BJ (cell line): ENCODE data around the gene RCBTB1. TPM values are rescaled to one million over a fixed set of nuclear protein-coding genes. Genes with fewer than 3 reads are reported as not detected.

Source experiments
- CTCF ChIA-PET: fragments of 350-600 bp; formaldehyde crosslinking; extraction: SDS; loops from one replicate; lab custom pipeline; 2021; ENCODE audit warnings: antibody characterized with exemption, inconsistent platforms; lab: Yijun Ruan, JAX
- POLR2A ChIA-PET: fragments of 300-600 bp; sonication (Branson Sonifier 250); formaldehyde crosslinking; extraction: SDS; loops from one replicate; lab custom pipeline; 2021; ENCODE audit warnings: antibody characterized with exemption; lab: Charles Lee
- DNase-seq: peaks from one replicate; pipeline ENCODE4 v3.0.0-alpha.2; 2011; ENCODE audit warnings: low read depth
- H3K27me3 ChIP-seq: 2 replicates; pipeline ENCODE4 v1.6.0; 2011; ENCODE audit warnings: low read length; ENCODE audit not compliant: control insufficient read depth, insufficient read depth
- H3K36me3 ChIP-seq: 2 replicates; pipeline ENCODE4 v1.5.1; 2011; ENCODE audit warnings: low read length; ENCODE audit not compliant: control insufficient read depth, insufficient read depth
- H3K4me3 ChIP-seq: 2 replicates; pipeline ENCODE4 v1.5.1; 2011; ENCODE audit warnings: low read depth, mild to moderate bottlenecking, control low read depth, low read length
- polyA plus RNA-seq: library from polyadenylated mRNA; depleted of rRNA; stranded (reverse); fragments of >200 nt; gene quantifications from 2 replicates; pipeline ENCODE4 v1.2.3, GENCODE V29; 2011
- TF ChIP-seq, protein P1 (sequence below): IDR thresholded peaks from 2 replicates; pipeline ENCODE4 v1.5.1; 2011; ENCODE audit warnings: low read depth, mild to moderate bottlenecking, control low read depth, inconsistent platforms, low read length, moderate library complexity; ENCODE audit not compliant: insufficient read depth

The RCBTB1 gene
- polyA plus RNA-seq, 1 experiment = 8.0 TPM

DNA sequence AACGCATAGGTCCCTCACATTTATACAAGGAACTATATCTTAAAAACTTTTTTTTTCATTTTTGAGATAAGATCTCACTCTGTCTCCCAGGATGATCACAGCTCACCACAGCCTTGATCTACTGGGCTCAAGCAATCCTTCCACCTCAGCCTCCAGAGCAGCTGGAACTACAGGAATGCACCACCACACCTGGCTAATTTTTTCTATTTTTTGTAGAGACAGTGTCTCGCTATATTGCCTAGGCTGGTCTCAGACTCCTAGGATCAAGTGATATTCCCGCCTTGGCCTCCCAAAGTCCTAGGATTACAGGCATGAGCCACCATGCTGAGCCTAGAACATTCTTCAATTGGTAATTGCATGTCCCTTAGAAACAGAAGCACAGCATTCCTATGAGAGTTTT is 41.7 kb downstream of the RCBTB1 start:
- no peak for DNase-seq
- no peak overlapping the region for H3K4me3 ChIP-seq
- CTCF ChIA-PET = no interaction called here
- no peaks in the 10 kb centered on the region; the same call in 1 of the 2 replicates for H3K36me3 ChIP-seq
- POLR2A ChIA-PET = no interaction called here
- TF ChIP-seq, protein P1, sequence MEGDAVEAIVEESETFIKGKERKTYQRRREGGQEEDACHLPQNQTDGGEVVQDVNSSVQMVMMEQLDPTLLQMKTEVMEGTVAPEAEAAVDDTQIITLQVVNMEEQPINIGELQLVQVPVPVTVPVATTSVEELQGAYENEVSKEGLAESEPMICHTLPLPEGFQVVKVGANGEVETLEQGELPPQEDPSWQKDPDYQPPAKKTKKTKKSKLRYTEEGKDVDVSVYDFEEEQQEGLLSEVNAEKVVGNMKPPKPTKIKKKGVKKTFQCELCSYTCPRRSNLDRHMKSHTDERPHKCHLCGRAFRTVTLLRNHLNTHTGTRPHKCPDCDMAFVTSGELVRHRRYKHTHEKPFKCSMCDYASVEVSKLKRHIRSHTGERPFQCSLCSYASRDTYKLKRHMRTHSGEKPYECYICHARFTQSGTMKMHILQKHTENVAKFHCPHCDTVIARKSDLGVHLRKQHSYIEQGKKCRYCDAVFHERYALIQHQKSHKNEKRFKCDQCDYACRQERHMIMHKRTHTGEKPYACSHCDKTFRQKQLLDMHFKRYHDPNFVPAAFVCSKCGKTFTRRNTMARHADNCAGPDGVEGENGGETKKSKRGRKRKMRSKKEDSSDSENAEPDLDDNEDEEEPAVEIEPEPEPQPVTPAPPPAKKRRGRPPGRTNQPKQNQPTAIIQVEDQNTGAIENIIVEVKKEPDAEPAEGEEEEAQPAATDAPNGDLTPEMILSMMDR = no peak
- no peaks in the 10 kb centered on the region for H3K27me3 ChIP-seq

DNA sequence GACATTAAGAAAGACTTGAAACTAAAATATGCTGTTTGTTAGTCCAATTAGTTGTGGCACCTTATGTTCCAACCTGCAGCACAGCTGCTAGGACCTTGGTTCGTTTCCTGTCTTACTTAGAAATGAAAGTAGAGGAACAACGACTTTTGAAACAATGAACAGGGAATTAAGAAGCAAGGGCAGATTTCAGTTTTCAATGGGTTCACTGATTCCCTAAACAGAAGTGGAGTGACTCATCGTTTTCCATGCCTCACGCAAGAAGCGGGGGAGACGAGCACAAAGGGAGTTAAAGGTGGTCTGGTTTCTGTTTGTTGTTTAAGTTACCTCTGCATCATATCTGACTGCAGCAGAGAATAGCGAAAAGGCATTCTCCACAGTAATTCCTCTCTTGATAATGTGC is 44.8 kb downstream of the RCBTB1 start:
- ChIA-PET CTCF (no interaction called here), POLR2A (no interaction called here)
- no peak for DNase-seq
- H3K4me3 ChIP-seq = no peak overlapping the region
- TF ChIP-seq, protein P1 = no peak
- H3K27me3 ChIP-seq = no peaks in the 10 kb centered on the region
- no peaks in the 10 kb centered on the region for H3K36me3 ChIP-seq

DNA sequence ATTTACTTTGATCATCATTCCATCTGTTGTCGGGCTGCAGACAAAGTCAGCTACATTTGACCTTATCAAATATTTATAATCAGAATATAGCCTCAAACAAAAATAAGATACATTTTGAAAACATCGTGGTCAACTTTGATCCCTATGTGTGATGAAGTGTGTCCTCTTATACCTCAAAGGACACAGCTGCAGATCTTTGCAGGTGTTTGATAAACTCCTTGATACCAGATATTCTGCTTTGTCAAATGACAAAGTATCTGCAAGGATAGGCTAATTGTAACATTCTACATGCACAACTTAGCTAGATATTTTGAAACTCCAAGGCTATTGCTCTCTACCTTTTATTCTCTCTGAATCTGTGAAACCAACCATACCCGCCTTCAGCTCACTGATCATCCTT is 45.6 kb downstream of the RCBTB1 start:
- no peaks in the 10 kb centered on the region for H3K36me3 ChIP-seq
- H3K4me3 ChIP-seq = no peak overlapping the region
- H3K27me3 ChIP-seq = no peaks in the 10 kb centered on the region
- TF ChIP-seq, protein P1 = no peak
- DNase-seq = no peak
- CTCF ChIA-PET = no interaction called here
- POLR2A ChIA-PET = interaction anchor here (0.6 kb wide), 1 partner anchor 103 kb away, joined by 5 read pairs; no protein-coding TSS in a partner anchor

DNA sequence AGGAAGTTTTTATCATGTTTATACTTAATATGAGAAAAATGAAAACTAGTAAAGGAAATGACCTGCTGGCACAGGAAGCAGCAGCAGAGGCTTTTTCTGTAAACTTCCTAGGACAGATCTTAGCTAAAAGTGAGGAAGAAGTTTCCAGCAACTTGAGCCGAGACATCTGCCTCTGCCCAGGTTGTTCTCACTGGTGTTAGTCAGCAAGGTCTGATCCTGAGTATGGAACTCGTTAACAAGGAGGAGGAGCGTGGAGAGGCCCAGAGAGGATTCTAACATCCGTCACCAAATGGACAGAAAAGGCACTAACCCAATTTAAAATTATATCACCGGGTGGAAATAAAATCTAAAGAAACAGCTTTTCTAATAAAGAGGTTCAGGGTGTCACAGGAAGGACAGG is 46.0 kb downstream of the RCBTB1 start:
- Histone ChIP-seq H3K27me3 (no peaks in the 10 kb centered on the region), H3K4me3 (no peak overlapping the region), H3K36me3 (no peaks in the 10 kb centered on the region)
- POLR2A ChIA-PET = interaction anchor here (0.6 kb wide), 1 partner anchor 102 kb away, joined by 5 read pairs; no protein-coding TSS in a partner anchor
- TF ChIP-seq, protein P1 = no peak
- CTCF ChIA-PET = no interaction called here
- DNase-seq = no peak

DNA sequence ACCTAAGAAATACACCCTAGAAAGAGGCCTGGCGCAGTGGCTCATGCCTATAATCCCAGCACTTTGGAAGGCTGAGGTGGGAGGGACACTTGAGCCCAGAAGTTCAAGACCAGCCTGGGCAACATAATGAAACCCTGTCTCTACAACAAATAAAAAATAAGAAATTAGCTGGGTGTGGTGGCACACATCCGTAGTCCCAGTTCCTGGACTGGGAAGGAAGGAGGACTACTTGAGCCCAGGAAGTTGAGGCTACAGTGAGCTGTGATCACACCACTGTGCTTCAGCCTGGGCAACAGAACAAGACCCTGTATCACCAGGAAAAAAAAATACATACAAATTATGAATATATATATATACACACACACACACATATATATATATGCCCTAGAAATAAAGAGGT is 47.0 kb downstream of the RCBTB1 start:
- H3K36me3 ChIP-seq = no peaks in the 10 kb centered on the region; the same call in 1 of the 2 replicates
- CTCF ChIA-PET = interaction anchor here (1.0 kb wide), 1 partner anchor 71 kb away, joined by 3 read pairs; no protein-coding TSS in a partner anchor
- no peak overlapping the region for H3K4me3 ChIP-seq
- DNase-seq = no peak
- TF ChIP-seq, protein P1 = no peak
- no peaks in the 10 kb centered on the region for H3K27me3 ChIP-seq
- POLR2A ChIA-PET = no interaction called here
